IPS-20b (cell line): ENCODE data around the gene PYHIN1.
A peak's percentile ranks its signal among the peaks of the same experiment; 100 is the strongest.
"Not testable (repeated sequence)": the region's sequence is repeated elsewhere in the genome, so short reads cannot be mapped to it uniquely, and the experiment has no call there.

Source experiments
- H3K27ac ChIP-seq: one replicate; pipeline ENCODE4 v1.5.1; 2013; ENCODE audit warnings: low read length
- H3K27me3 ChIP-seq: 2 replicates; pipeline ENCODE4 v1.6.1; 2013; ENCODE audit warnings: mild to moderate bottlenecking, low read length, inconsistent platforms; ENCODE audit not compliant: insufficient read depth
- H3K36me3 ChIP-seq: 2 replicates; pipeline ENCODE4 v1.6.1; 2013; ENCODE audit warnings: low read depth, mild to moderate bottlenecking, inconsistent platforms, low read length, moderate library complexity; ENCODE audit not compliant: insufficient read depth
- H3K4me1 ChIP-seq: 2 replicates; pipeline ENCODE4 v1.6.1; 2013; ENCODE audit warnings: mild to moderate bottlenecking, control low read depth, inconsistent platforms, low read length, moderate library complexity; ENCODE audit not compliant: insufficient read depth
- H3K4me3 ChIP-seq: 2 replicates; pipeline ENCODE4 v1.5.1; 2013; ENCODE audit warnings: mild to moderate bottlenecking, low read length, inconsistent platforms
- H3K9ac ChIP-seq: 2 replicates; pipeline ENCODE4 v1.6.1; 2013; ENCODE audit warnings: low read depth, mild to moderate bottlenecking, inconsistent platforms, low read length, moderate library complexity
- H3K9me3 ChIP-seq: 2 replicates; pipeline ENCODE4 v1.6.1; 2013; ENCODE audit warnings: mild to moderate bottlenecking, low read depth, low read length, inconsistent platforms; ENCODE audit not compliant: insufficient read depth

Gene PYHIN1

GRCh38 chr1:159005676-159006075, 74.3 kb downstream of the PYHIN1 start:
- H3K4me3 ChIP-seq: peak overlapping the region; percentile 63

GRCh38 chr1:159006210-159006807, 75.0 kb downstream of the PYHIN1 start:
- not testable (repeated sequence) for H3K9me3 ChIP-seq, H3K36me3 ChIP-seq, H3K27ac ChIP-seq
- H3K27me3 ChIP-seq: peaks cover 33% of the 10 kb centered on the region; the same call in 1 of the 2 replicates
- 0 out of 2 replicates have a peak overlapping the region, but pooled peaks have one; percentile 43 for H3K9ac ChIP-seq
- H3K4me1 ChIP-seq: peaks cover 21% of the 10 kb centered on the region
- H3K4me3 ChIP-seq: peak overlapping the region; percentile 63

More at GRCh38 chr1:159005676-159006075, 74.3 kb downstream of the PYHIN1 start:
- peaks cover 33% of the 10 kb centered on the region; the same call in 1 of the 2 replicates for H3K27me3 ChIP-seq
- H3K9me3 ChIP-seq: no peaks in the 10 kb centered on the region
- peaks cover 27% of the 10 kb centered on the region for H3K4me1 ChIP-seq
- H3K27ac ChIP-seq: no peak overlapping the region
- no peaks in the 10 kb centered on the region for H3K36me3 ChIP-seq
- 0 out of 2 replicates have a peak overlapping the region, but pooled peaks have one; percentile 43 for H3K9ac ChIP-seq

- Histone ChIP-seq H3K9me3 (no peaks in the 10 kb centered on the region), H3K36me3 (no peaks in the 10 kb centered on the region), H3K27me3 (peaks cover 33% of the 10 kb centered on the region; the same call in 1 of the 2 replicates), H3K4me3 (peak overlapping the region; percentile 63; the same call in 1 of the 2 replicates), H3K27ac (no peak overlapping the region), H3K4me1 (peaks cover 18% of the 10 kb centered on the region), H3K9ac (no peak overlapping the region)
Measured at GRCh38 chr1:159007726-159008125, 76.4 kb downstream of the PYHIN1 start.

GRCh38 chr1:159008744-159009188, 77.4 kb downstream of the PYHIN1 start:
- no peak overlapping the region for H3K4me3 ChIP-seq
- no peak overlapping the region for H3K27ac ChIP-seq
- peaks cover 33% of the 10 kb centered on the region; the same call in 1 of the 2 replicates for H3K27me3 ChIP-seq
- H3K36me3 ChIP-seq: no peaks in the 10 kb centered on the region
- H3K4me1 ChIP-seq: peaks cover 18% of the 10 kb centered on the region
- H3K9me3 ChIP-seq: no peaks in the 10 kb centered on the region
- H3K9ac ChIP-seq: no peak overlapping the region

GRCh38 chr1:159009287-159009686, 77.9 kb downstream of the PYHIN1 start:
- peaks cover 28% of the 10 kb centered on the region; the same call in 1 of the 2 replicates for H3K27me3 ChIP-seq
- H3K4me3 ChIP-seq: no peak overlapping the region
- H3K4me1 ChIP-seq: peaks cover 18% of the 10 kb centered on the region
- H3K27ac ChIP-seq: no peak overlapping the region
- H3K36me3 ChIP-seq: no peaks in the 10 kb centered on the region
- no peak overlapping the region for H3K9ac ChIP-seq
- H3K9me3 ChIP-seq: no peaks in the 10 kb centered on the region

GRCh38 chr1:159009704-159010361, 78.5 kb downstream of the PYHIN1 start, which contains the start of gene IFI16:
Gene IFI16 (plus strand): TSS chr1:159009907. CDS start chr1:159014681, 4,774 bp downstream.
- no peaks in the 10 kb centered on the region for H3K9me3 ChIP-seq
- H3K4me3 ChIP-seq: no peak within 1 kb of the TSS
- H3K9ac ChIP-seq: no peak within 1 kb of the TSS
- peaks cover 18% of the 10 kb centered on the region for H3K4me1 ChIP-seq
- H3K27ac ChIP-seq: no peak within 1 kb of the TSS
- H3K36me3 ChIP-seq: no peaks in the 10 kb centered on the region
- peaks cover 23% of the 10 kb centered on the region; the same call in 1 of the 2 replicates for H3K27me3 ChIP-seq

- Histone ChIP-seq H3K27me3 (peaks cover 17% of the 10 kb centered on the region; the same call in 1 of the 2 replicates), H3K9me3 (no peaks in the 10 kb centered on the region), H3K4me3 (no peak overlapping the region), H3K9ac (no peak overlapping the region), H3K36me3 (no peaks in the 10 kb centered on the region), H3K4me1 (peaks cover 16% of the 10 kb centered on the region), H3K27ac (no peak overlapping the region)
Measured at GRCh38 chr1:159010391-159010790, 79.0 kb downstream of the PYHIN1 start.

GRCh38 chr1:159011001-159011400, 79.6 kb downstream of the PYHIN1 start:
- peaks cover 11% of the 10 kb centered on the region for H3K4me1 ChIP-seq
- H3K27me3 ChIP-seq: peaks cover 11% of the 10 kb centered on the region; the same call in 1 of the 2 replicates
- not testable (repeated sequence) for H3K27ac ChIP-seq, H3K4me3 ChIP-seq, H3K9ac ChIP-seq, H3K36me3 ChIP-seq, H3K9me3 ChIP-seq

- peaks cover 10% of the 10 kb centered on the region; the same call in 1 of the 2 replicates for H3K27me3 ChIP-seq
- no peak overlapping the region for H3K27ac ChIP-seq
- peaks cover 11% of the 10 kb centered on the region for H3K4me1 ChIP-seq
- no peak overlapping the region for H3K9ac ChIP-seq
- no peak overlapping the region for H3K4me3 ChIP-seq
- H3K36me3 ChIP-seq: no peaks in the 10 kb centered on the region
- no peaks in the 10 kb centered on the region for H3K9me3 ChIP-seq
Measured at GRCh38 chr1:159011751-159012150, 80.4 kb downstream of the PYHIN1 start.

- Histone ChIP-seq H3K4me1 (peaks cover 4% of the 10 kb centered on the region), H3K27me3 (peaks cover 4% of the 10 kb centered on the region; the same call in 1 of the 2 replicates), H3K36me3 (no peaks in the 10 kb centered on the region), H3K4me3 (no peak overlapping the region), H3K9me3 (no peaks in the 10 kb centered on the region), H3K27ac (no peak overlapping the region), H3K9ac (no peak overlapping the region)
Measured at GRCh38 chr1:159012495-159012894, 81.1 kb downstream of the PYHIN1 start.

GRCh38 chr1:159014003-159014571, 82.7 kb downstream of the PYHIN1 start:
- Histone ChIP-seq H3K4me1 (no peaks in the 10 kb centered on the region), H3K27ac (no peak overlapping the region), H3K4me3 (no peak overlapping the region), H3K9ac (no peak overlapping the region), H3K36me3 (no peaks in the 10 kb centered on the region), H3K9me3 (no peaks in the 10 kb centered on the region), H3K27me3 (no peaks in the 10 kb centered on the region; the same call in 1 of the 2 replicates)
